Measurements from ENCODE around the gene ZKSCAN5. TPM values are rescaled to one million over a fixed set of nuclear protein-coding genes. Genes with fewer than 3 reads are reported as not detected.
A peak's percentile ranks its signal among the peaks of the same experiment; 100 is the strongest.
"Not testable (repeated sequence)": the region's sequence is repeated elsewhere in the genome, so short reads cannot be mapped to it uniquely, and the experiment has no call there.

Gene ZKSCAN5
- total RNA-seq, 4 donors from 2014 or later = 9.6 to 11.2 (median 10.5) TPM

GRCh38 chr7:99561737-99562051 lies 57.2 kb downstream of the ZKSCAN5 start:
- no peak for DNase-seq (ENCODE audit: extremely low spot score)
- Histone ChIP-seq H3K27me3 (no peaks in the 10 kb centered on the region), H3K4me3 (no peak overlapping the region), H3K4me1 (peaks cover 34 to 58% (median 53%) of the 10 kb centered on the region in 4 donors), H3K9me3 (no peaks in the 10 kb centered on the region), H3K36me3 (peaks cover 53 to 69% (median 64%) of the 10 kb centered on the region in 4 donors), H3K27ac (replicated peaks in 1 of 4) (peak overlapping the region in 1 of 4 donors; percentile 66)
- intact Hi-C loops (cut with DNase I) = no loop called here
- WGBS = 92% methylated on average over 2 of the region's 2 CpGs
- TF ChIP-seq EP300 (IDR thresholded peaks at IDR 0.05) (no peak), POLR2AphosphoS5 (IDR thresholded peaks at IDR 0.05) (no peak), POLR2A (IDR thresholded peaks at IDR 0.05; ENCODE audit: low read depth) (no peak)
- TF ChIP-seq, protein P1, sequence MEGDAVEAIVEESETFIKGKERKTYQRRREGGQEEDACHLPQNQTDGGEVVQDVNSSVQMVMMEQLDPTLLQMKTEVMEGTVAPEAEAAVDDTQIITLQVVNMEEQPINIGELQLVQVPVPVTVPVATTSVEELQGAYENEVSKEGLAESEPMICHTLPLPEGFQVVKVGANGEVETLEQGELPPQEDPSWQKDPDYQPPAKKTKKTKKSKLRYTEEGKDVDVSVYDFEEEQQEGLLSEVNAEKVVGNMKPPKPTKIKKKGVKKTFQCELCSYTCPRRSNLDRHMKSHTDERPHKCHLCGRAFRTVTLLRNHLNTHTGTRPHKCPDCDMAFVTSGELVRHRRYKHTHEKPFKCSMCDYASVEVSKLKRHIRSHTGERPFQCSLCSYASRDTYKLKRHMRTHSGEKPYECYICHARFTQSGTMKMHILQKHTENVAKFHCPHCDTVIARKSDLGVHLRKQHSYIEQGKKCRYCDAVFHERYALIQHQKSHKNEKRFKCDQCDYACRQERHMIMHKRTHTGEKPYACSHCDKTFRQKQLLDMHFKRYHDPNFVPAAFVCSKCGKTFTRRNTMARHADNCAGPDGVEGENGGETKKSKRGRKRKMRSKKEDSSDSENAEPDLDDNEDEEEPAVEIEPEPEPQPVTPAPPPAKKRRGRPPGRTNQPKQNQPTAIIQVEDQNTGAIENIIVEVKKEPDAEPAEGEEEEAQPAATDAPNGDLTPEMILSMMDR (IDR thresholded peaks at IDR 0.05) = no peak

DNA sequence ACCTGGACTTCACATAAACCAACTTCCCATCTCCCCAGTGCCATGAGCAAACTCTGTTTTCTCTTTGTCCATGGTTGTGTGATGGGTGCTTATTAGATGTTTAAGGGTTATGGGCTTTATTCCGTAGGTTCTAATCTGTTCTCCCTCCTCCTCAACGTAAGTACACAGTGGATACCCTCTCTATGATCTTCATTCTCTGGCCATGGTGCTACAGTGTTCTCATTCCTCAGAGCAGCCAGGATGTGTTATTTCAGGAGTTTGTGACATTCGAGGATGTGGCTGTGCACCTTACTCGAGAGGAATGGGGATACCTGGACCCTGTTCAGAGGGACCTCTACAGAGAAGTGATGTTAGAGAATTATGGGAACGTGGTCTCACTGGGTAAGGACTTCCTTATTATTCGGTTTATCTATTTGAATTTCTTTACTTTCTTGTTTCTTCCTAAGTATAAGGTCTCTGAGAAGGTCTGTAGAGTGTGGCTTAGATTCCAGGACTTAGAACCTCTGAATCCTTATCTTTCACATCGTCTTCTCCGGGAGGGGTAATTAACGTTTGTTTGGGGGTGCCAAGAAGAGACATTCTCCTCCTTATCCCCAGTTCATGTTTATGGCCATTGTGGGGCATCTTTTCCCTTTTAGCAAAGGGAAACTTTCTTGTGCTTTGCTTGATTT lies 57.8 kb downstream of the ZKSCAN5 start:
- H3K27ac ChIP-seq (replicated peaks in 1 of 4) = peak overlapping the region; percentile 22 to 70 (median 52)
- no peaks in the 10 kb centered on the region for H3K27me3 ChIP-seq
- peaks cover 28 to 53% (median 47%) of the 10 kb centered on the region in 4 donors for H3K4me1 ChIP-seq
- H3K4me3 ChIP-seq = no peak overlapping the region
- DNase-seq (ENCODE audit: extremely low spot score) = no peak
- peaks cover 53 to 70% (median 63%) of the 10 kb centered on the region in 4 donors for H3K36me3 ChIP-seq
- WGBS = 88% methylated on average over 9 of the region's 9 CpGs
- intact Hi-C loops (cut with DNase I) = no loop called here
- TF ChIP-seq, protein P1 (IDR thresholded peaks at IDR 0.05) = no peak
- TF ChIP-seq POLR2AphosphoS5 (IDR thresholded peaks at IDR 0.05) (no peak), EP300 (IDR thresholded peaks at IDR 0.05) (no peak)
- H3K9me3 ChIP-seq = no peaks in the 10 kb centered on the region

GRCh38 chr7:99562832-99563231 lies 58.4 kb downstream of the ZKSCAN5 start:
- peaks cover 25 to 47% (median 42%) of the 10 kb centered on the region in 4 donors for H3K4me1 ChIP-seq
- no peaks in the 10 kb centered on the region for H3K9me3 ChIP-seq
- no peak for DNase-seq (ENCODE audit: extremely low spot score)
- peaks cover 53 to 74% (median 63%) of the 10 kb centered on the region in 4 donors for H3K36me3 ChIP-seq
- intact Hi-C loops (cut with DNase I) = no loop called here
- TF ChIP-seq POLR2AphosphoS5 (IDR thresholded peaks at IDR 0.05) = peak in 1 of 2 donors; percentile 72
- TF ChIP-seq POLR2A (IDR thresholded peaks at IDR 0.05; ENCODE audit: low read depth) = no peak
- peak overlapping the region; percentile 37 to 70 (median 52) for H3K27ac ChIP-seq (replicated peaks in 1 of 4)
- H3K4me3 ChIP-seq = no peak overlapping the region
- WGBS = 27% methylated on average over 2 of the region's 2 CpGs
- no peaks in the 10 kb centered on the region for H3K27me3 ChIP-seq

- no peak overlapping the region for H3K4me3 ChIP-seq
- 84% methylated on average over 10 of the region's 10 CpGs for WGBS
- H3K9me3 ChIP-seq = no peaks in the 10 kb centered on the region
- DNase-seq (ENCODE audit: extremely low spot score) = no peak
- TF ChIP-seq EP300 (IDR thresholded peaks at IDR 0.05) (no peak), POLR2A (IDR thresholded peaks at IDR 0.05; ENCODE audit: low read depth) (no peak), POLR2AphosphoS5 (IDR thresholded peaks at IDR 0.05) (no peak)
- TF ChIP-seq, protein P1 (IDR thresholded peaks at IDR 0.05) = no peak
- intact Hi-C loops (cut with DNase I) = no loop called here
- H3K4me1 ChIP-seq = peaks cover 25 to 47% (median 41%) of the 10 kb centered on the region in 4 donors
- peak overlapping the region in 3 of 4 donors; percentile 37 to 59 (median 54) for H3K27ac ChIP-seq (replicated peaks in 1 of 4)
- no peaks in the 10 kb centered on the region for H3K27me3 ChIP-seq
- peaks cover 53 to 80% (median 66%) of the 10 kb centered on the region in 4 donors for H3K36me3 ChIP-seq
Measured at GRCh38 chr7:99563650-99564049, 59.2 kb downstream of the ZKSCAN5 start.

DNA sequence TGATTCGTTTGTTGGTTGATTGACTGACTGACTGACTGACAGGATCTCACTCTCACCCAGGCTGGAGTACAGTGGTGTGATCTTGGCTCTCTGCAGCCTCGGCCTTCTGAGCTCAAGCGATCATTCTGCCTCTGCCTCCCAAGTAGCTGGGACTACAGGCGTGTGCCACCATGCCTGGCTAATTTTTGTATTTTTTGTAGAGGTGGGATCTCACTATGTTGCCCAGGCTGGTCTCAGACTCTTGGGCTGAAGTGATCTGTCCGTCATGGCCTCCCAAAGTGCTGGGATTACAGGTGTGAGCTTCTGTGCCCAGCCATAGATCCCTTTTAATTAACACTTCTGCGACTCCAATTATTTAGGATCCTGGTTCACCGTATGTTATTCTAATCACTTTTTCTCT lies 64.3 kb downstream of the ZKSCAN5 start:
- intact Hi-C loops (cut with DNase I); H3K4me3 ChIP-seq; H3K4me1 ChIP-seq; DNase-seq (ENCODE audit: extremely low spot score); H3K27ac ChIP-seq (replicated peaks in 1 of 4); H3K9me3 ChIP-seq; H3K27me3 ChIP-seq: not testable (repeated sequence)
- WGBS = 95% methylated on average over 7 of the region's 7 CpGs
- H3K36me3 ChIP-seq = peaks cover 42 to 93% (median 70%) of the 10 kb centered on the region in 4 donors

DNA sequence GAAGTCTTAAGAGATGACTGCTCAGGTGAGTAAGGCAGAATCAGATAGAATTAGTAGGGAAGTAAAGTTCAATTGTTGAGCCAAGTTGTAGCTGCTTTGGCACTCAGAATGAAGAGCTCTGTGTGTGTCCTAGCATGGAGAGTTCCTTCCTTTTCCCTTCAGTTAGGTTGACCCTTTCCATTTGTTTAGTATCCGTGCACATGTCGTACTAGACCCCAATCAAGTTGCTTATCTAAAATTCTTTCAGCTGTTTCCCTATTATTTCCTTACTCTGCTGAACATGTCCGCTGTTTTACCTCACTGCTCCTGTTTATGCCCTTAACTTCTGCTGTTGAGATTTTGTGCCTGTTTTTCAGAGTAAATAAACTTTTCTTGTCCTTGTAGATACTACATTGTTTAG lies 67.3 kb downstream of the ZKSCAN5 start:
- peaks cover 21 to 77% (median 43%) of the 10 kb centered on the region in 4 donors for H3K36me3 ChIP-seq

More for the DNA sequence above, 67.3 kb downstream of the ZKSCAN5 start:
- WGBS = 93% methylated on average over 3 of the region's 3 CpGs
- no peaks in the 10 kb centered on the region for H3K9me3 ChIP-seq
- no peak for TF ChIP-seq POLR2A (IDR thresholded peaks at IDR 0.05; ENCODE audit: low read depth)
- no peak for TF ChIP-seq POLR2AphosphoS5 (IDR thresholded peaks at IDR 0.05)
- no peak for TF ChIP-seq EP300 (IDR thresholded peaks at IDR 0.05)
- TF ChIP-seq, protein P1 (IDR thresholded peaks at IDR 0.05) = no peak
- no peaks in the 10 kb centered on the region for H3K27me3 ChIP-seq
- H3K4me3 ChIP-seq = no peak overlapping the region
- H3K4me1 ChIP-seq = no peaks in the 10 kb centered on the region
- intact Hi-C loops (cut with DNase I) = no loop called here
- DNase-seq (ENCODE audit: extremely low spot score) = no peak
- H3K27ac ChIP-seq (replicated peaks in 1 of 4) = no peak overlapping the region

Measured in esophagus muscularis mucosa (tissue), 4 donors.